Esophagus squamous epithelium (tissue), 5 donors: ENCODE results near the gene SLC1A3. TPM values are rescaled to one million over a fixed set of nuclear protein-coding genes. Genes with fewer than 3 reads are reported as not detected.

Source experiments
- DNase-seq: peaks from one replicate; lab custom pipeline; 2025; lab: John Stamatoyannopoulos, UW
- H3K27ac ChIP-seq, 4 donors: fragments of 200-600 bp; sonication (generic); one replicate each; pipeline ENCODE4 v1.5.1; 2016 to 2019; ENCODE audit warnings: mild to moderate bottlenecking in 1 of 4
- H3K27me3 ChIP-seq, 4 donors: fragments of 200-600 bp; sonication (generic); 1 replicate in 3 of 4; 2 replicates in 1 of 4; pipeline versions ENCODE4 v1.5.1 to v1.6.0; 2017 to 2021; ENCODE audit warnings: antibody characterized with exemption in 1 of 4
- H3K36me3 ChIP-seq, 3 donors: fragments of 200-600 bp; sonication (generic); one replicate each; pipeline ENCODE4 v1.5.1; 2016 to 2019
- H3K4me1 ChIP-seq, 3 donors: fragments of 200-600 bp; sonication (generic); one replicate each; pipeline ENCODE4 v1.5.1; 2017 to 2019
- H3K4me3 ChIP-seq, 4 donors: fragments of 200-600 bp; sonication (generic); 1 replicate in 3 of 4; 2 replicates in 1 of 4; pipeline ENCODE4 v1.5.1; 2016 to 2019; ENCODE audit warnings: mild to moderate bottlenecking in 2 of 4, moderate library complexity in 1 of 4
- H3K9me3 ChIP-seq, 3 donors: fragments of 200-600 bp; sonication (generic); one replicate each; pipeline ENCODE4 v1.5.1; 2016 to 2019
- CTCF ChIP-seq, 6 experiments: fragments of 450-650 bp in 4 of 6; fragments of 200-600 bp in 2 of 6; sonication (generic) in 2 of 6; IDR thresholded peaks; one replicate each; pipeline ENCODE4 v1.5.1; 2016 to 2019; ENCODE audit warnings: antibody characterized with exemption in 6 of 6, mild to moderate bottlenecking in 4 of 6, moderate library complexity in 4 of 6
- POLR2A ChIP-seq, 4 donors: fragments of 450-650 bp; IDR thresholded peaks; one replicate each; pipeline ENCODE4 v1.6.1; 2017; ENCODE audit warnings: antibody characterized with exemption in 4 of 4, mild to moderate bottlenecking in 4 of 4, moderate library complexity in 3 of 4
- WGBS, 2 donors: methylation state at CpG; one replicate each; pipeline ENCODE4 v1.1.5; 2018; 5-methylcytosine and 5-hydroxymethylcytosine counted together
- intact Hi-C: fragments of 100-400 bp; cut with DNase I; formaldehyde crosslinking; loops from one replicate; pipeline ENCODE4 v1.15.0; 2022
- total RNA-seq, 4 donors: library from RNA; depleted of rRNA; stranded (reverse); fragments of >200 nt; gene quantifications; one replicate each; pipeline ENCODE4 v1.1.0, GENCODE V29; 2016
- donor health status: DM: yes; HTN: yes; CAD: no.

The SLC1A3 gene
- total RNA-seq, 4 donors from 2014 or later = 16.2 to 54.8 (median 31.4) TPM

- Histone ChIP-seq H3K27ac (no peak overlapping the region), H3K4me1 (peaks cover 0 to 14% (median 0%) of the 10 kb centered on the region in 3 donors), H3K36me3 (no peaks in the 10 kb centered on the region), H3K4me3 (no peak overlapping the region), H3K9me3 (no peaks in the 10 kb centered on the region), H3K27me3 (no peaks in the 10 kb centered on the region)
- intact Hi-C loops = no loop called here
- TF ChIP-seq POLR2A (IDR thresholded peaks at IDR 0.05) (no peak), CTCF (IDR thresholded peaks at IDR 0.05) (no peak)
- no peak for DNase-seq
- WGBS, 2 donors = 81 to 85% methylated on average over 3 of the region's 3 CpGs
Measured at GRCh38 chr5:36665628-36666027, 59.2 kb downstream of the SLC1A3 start.

GRCh38 chr5:36666274-36666673, 59.9 kb downstream of the SLC1A3 start:
- no peak for TF ChIP-seq CTCF (IDR thresholded peaks at IDR 0.05)
- TF ChIP-seq POLR2A (IDR thresholded peaks at IDR 0.05) = no peak
- Histone ChIP-seq H3K4me3 (no peak overlapping the region), H3K4me1 (peaks cover 0 to 9% (median 0%) of the 10 kb centered on the region in 3 donors), H3K27me3 (no peaks in the 10 kb centered on the region), H3K36me3 (peaks cover 0 to 3% (median 0%) of the 10 kb centered on the region in 3 donors), H3K9me3 (no peaks in the 10 kb centered on the region), H3K27ac (no peak overlapping the region)
- WGBS, 2 donors = 95 to 96% methylated on average over 2 of the region's 2 CpGs
- intact Hi-C loops = no loop called here
- DNase-seq = no peak

- no peaks in the 10 kb centered on the region for H3K27me3 ChIP-seq
- DNase-seq = no peak
- WGBS, 2 donors = 38 to 46% methylated on average over 1 of the region's 1 CpG
- intact Hi-C loops = no loop called here
- peaks cover 0 to 9% (median 0%) of the 10 kb centered on the region in 3 donors for H3K4me1 ChIP-seq
- no peak overlapping the region for H3K27ac ChIP-seq
- no peak overlapping the region for H3K4me3 ChIP-seq
- TF ChIP-seq POLR2A (IDR thresholded peaks at IDR 0.05) = no peak
- no peak for TF ChIP-seq CTCF (IDR thresholded peaks at IDR 0.05)
- no peaks in the 10 kb centered on the region for H3K9me3 ChIP-seq
- peaks cover 0 to 5% (median 0%) of the 10 kb centered on the region in 3 donors for H3K36me3 ChIP-seq
Measured at GRCh38 chr5:36666986-36667385, 60.6 kb downstream of the SLC1A3 start.

GRCh38 chr5:36667824-36668223, 61.4 kb downstream of the SLC1A3 start:
- no peak overlapping the region for H3K4me3 ChIP-seq
- no peak for DNase-seq
- no peak overlapping the region for H3K27ac ChIP-seq
- intact Hi-C loops = no loop called here
- TF ChIP-seq CTCF (IDR thresholded peaks at IDR 0.05) (no peak), POLR2A (IDR thresholded peaks at IDR 0.05) (no peak)
- H3K4me1 ChIP-seq = peaks cover 0 to 9% (median 0%) of the 10 kb centered on the region in 3 donors
- WGBS, 2 donors = 65% methylated on average over 3 of the region's 3 CpGs
- peaks cover 0 to 10% (median 0%) of the 10 kb centered on the region in 3 donors for H3K36me3 ChIP-seq
- no peaks in the 10 kb centered on the region for H3K9me3 ChIP-seq
- H3K27me3 ChIP-seq = no peaks in the 10 kb centered on the region

GRCh38 chr5:36669015-36669651, 62.7 kb downstream of the SLC1A3 start:
- no peaks in the 10 kb centered on the region for H3K9me3 ChIP-seq
- H3K27me3 ChIP-seq = no peaks in the 10 kb centered on the region
- WGBS, 2 donors = 92 to 94% methylated on average over 13 of the region's 13 CpGs
- peaks cover 0 to 9% (median 0%) of the 10 kb centered on the region in 3 donors for H3K4me1 ChIP-seq
- no peak overlapping the region for H3K4me3 ChIP-seq
- TF ChIP-seq CTCF (IDR thresholded peaks at IDR 0.05) = no peak
- TF ChIP-seq POLR2A (IDR thresholded peaks at IDR 0.05) = no peak
- no peak for DNase-seq
- peaks cover 0 to 20% (median 0%) of the 10 kb centered on the region in 3 donors for H3K36me3 ChIP-seq
- no peak overlapping the region for H3K27ac ChIP-seq
- intact Hi-C loops = no loop called here
